Activated CD8-positive, alpha-beta T cell treated with anti-CD3 and anti-CD28 coated beads, Interleukin-2, amount 10 ng/mL, durations not matched to agents 7 days and 5 days (primary cell): ENCODE measurements around the gene MDFI. TPM values are rescaled to one million over a fixed set of nuclear protein-coding genes. Genes with fewer than 3 reads are reported as not detected.
"Not testable (repeated sequence)": the region's sequence is repeated elsewhere in the genome, so short reads cannot be mapped to it uniquely, and the experiment has no call there.

ENCODE experiments used
- ATAC-seq: fragments of 150-1000 bp; cut with Tn5 transposase; one replicate; pipeline ENCODE4 v1.10.0; 2021; ENCODE audit warnings: moderate library complexity
- CTCF ChIA-PET: fragments of 350-600 bp; sonication (Branson Sonifier 250); formaldehyde crosslinking; loops from one replicate; lab custom pipeline; 2021; ENCODE audit warnings: antibody characterized with exemption; lab: Charles Lee
- POLR2A ChIA-PET: fragments of 350-600 bp; sonication (Branson Sonifier 250); formaldehyde crosslinking; loops from one replicate; lab custom pipeline; 2021; ENCODE audit warnings: antibody characterized with exemption; lab: Charles Lee
- DNase-seq: peaks from one replicate; pipeline ENCODE4 v3.0.0-alpha.2; 2020
- H3K27ac Mint-ChIP-seq: one replicate; pipeline ENCODE4 v1.8.0; 2021; ENCODE audit warnings: mild to moderate bottlenecking, mixed read lengths
- H3K27me3 Mint-ChIP-seq: one replicate; pipeline ENCODE4 v1.8.0; 2021; ENCODE audit warnings: low read depth, mixed read lengths
- H3K36me3 Mint-ChIP-seq: one replicate; pipeline ENCODE4 v1.8.0; 2021; ENCODE audit warnings: low read depth, mixed read lengths
- H3K4me1 Mint-ChIP-seq: one replicate; pipeline ENCODE4 v1.8.0; 2021; ENCODE audit warnings: low read depth, mixed read lengths
- H3K4me3 Mint-ChIP-seq: one replicate; pipeline ENCODE4 v1.8.0; 2021; ENCODE audit warnings: mild to moderate bottlenecking, mixed read lengths
- H3K9me3 Mint-ChIP-seq: one replicate; pipeline ENCODE4 v1.8.0; 2022; ENCODE audit warnings: mixed read lengths; ENCODE audit not compliant: insufficient read depth
- total RNA-seq, 2 experiments: library from RNA; stranded (reverse); gene quantifications; one replicate each; pipeline ENCODE4 v1.2.3, GENCODE V29; 2021

The MDFI gene
- total RNA-seq, 2 experiments from 2014 or later = not detected

DNA sequence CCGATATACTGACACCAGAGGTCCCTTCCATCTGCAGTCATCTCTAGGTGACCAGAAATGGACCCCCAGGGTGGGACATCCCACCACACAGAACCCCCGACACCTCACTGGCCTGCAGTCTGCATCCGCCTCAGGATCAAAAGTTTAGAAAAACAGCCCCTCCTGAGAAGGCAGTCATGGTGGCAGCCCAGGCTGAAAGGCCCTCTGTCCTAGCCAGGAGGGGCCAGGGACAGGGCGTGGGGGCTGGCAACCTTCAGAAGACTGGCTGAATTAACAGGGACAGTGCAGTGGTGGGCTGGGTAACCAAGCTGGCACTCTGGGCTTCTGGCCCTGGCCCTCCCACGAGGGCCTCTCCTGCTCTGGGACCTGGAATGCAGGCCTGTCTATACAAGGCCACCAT is 34.3 kb upstream of the MDFI start:
- no peak for DNase-seq
- no peak for ATAC-seq
- Mint-ChIP-seq H3K36me3 (no peaks in the 10 kb centered on the region), H3K4me1 (peaks cover 4% of the 10 kb centered on the region), H3K27me3 (peaks cover 3% of the 10 kb centered on the region), H3K9me3 (no peaks in the 10 kb centered on the region), H3K4me3 (no peak overlapping the region), H3K27ac (no peak overlapping the region)
- ChIA-PET POLR2A (no interaction called here), CTCF (interaction anchor here (0.9 to 7.4 kb wide), 4 partner anchors 77 to 207 kb away, joined by 3 to 74 read pairs (median 14); no protein-coding TSS in a partner anchor)

DNA sequence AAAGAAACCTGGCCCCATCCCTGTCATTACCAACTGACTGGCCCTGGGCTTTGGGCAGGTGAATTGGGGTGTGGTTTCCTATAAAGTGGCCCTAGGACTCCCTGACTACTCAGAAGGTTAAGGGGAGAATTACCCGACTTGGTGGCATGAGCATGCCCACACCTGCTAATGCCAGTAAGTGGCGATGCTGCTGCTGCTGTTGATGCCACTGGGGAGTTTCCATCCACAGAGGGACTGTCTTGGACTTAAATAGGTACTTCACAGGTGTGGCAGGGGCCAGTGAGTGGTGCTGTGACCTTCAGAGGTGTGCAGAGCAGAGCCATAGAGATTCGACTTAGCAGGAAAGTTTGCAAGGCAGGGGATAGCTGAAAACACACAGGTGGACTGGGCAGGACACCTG is 32.6 kb upstream of the MDFI start:
- ChIA-PET CTCF (interaction anchor here (7.4 kb wide), 1 partner anchor 79 kb away, joined by 74 read pairs; no protein-coding TSS in a partner anchor), POLR2A (no interaction called here)
- Mint-ChIP-seq H3K27ac (no peak overlapping the region), H3K9me3 (no peaks in the 10 kb centered on the region), H3K4me3 (no peak overlapping the region), H3K27me3 (peaks cover 6% of the 10 kb centered on the region), H3K4me1 (peaks cover 4% of the 10 kb centered on the region), H3K36me3 (no peaks in the 10 kb centered on the region)
- DNase-seq (no peak), ATAC-seq (no peak)

DNA sequence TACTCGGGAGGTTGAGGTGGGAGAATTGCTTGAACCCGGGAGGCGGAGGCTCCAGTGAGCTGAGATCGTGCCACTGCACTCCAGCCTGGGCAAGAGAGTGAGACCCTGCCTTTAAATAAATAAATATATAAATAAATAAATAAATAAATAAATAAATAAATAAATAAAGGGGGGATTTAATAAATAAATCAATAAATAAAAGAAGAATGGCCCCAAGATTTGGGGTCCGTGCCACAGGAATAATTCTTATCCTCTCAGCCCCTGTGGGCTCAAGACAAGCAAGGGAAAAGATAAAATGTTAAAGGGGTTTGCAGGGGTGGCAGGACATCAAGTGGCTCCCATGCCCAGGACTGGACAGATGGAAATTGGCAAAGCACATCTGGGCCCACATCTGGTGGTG is 31.2 kb upstream of the MDFI start:
- DNase-seq (no peak), ATAC-seq (no peak)
- Mint-ChIP-seq H3K4me3 (no peak overlapping the region), H3K4me1 (peaks cover 4% of the 10 kb centered on the region), H3K9me3 (no peaks in the 10 kb centered on the region), H3K36me3 (no peaks in the 10 kb centered on the region), H3K27me3 (peaks cover 10% of the 10 kb centered on the region), H3K27ac (no peak overlapping the region)
- POLR2A ChIA-PET = no interaction called here
- CTCF ChIA-PET = interaction anchor here (7.4 kb wide), 1 partner anchor 77 kb away, joined by 74 read pairs; no protein-coding TSS in a partner anchor

DNA sequence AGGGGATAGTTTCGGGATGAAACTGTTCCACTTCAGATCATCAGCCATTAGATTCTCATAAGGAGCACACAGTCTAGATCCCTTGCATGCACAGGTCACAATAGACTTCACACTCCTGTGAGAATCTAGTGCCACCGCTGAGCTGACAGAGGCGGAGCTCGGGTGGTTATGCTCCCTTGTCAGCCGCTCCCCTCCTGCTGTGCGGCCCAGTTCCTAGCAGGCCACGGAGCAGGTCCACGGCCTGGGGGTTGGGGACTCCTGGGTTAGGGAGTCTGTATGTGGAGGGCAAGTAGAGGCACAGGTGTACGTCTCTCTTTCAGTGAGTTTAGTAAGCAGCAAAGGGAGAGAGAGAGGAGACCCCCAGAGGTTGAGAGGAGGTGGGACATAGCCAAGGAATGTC is 30.5 kb upstream of the MDFI start:
- Mint-ChIP-seq H3K4me1 (peaks cover 3% of the 10 kb centered on the region), H3K27ac (no peak overlapping the region), H3K27me3 (peaks cover 10% of the 10 kb centered on the region), H3K4me3 (no peak overlapping the region), H3K36me3 (no peaks in the 10 kb centered on the region), H3K9me3 (no peaks in the 10 kb centered on the region)
- CTCF ChIA-PET = no interaction called here
- POLR2A ChIA-PET = no interaction called here
- no peak for ATAC-seq
- no peak for DNase-seq

DNA sequence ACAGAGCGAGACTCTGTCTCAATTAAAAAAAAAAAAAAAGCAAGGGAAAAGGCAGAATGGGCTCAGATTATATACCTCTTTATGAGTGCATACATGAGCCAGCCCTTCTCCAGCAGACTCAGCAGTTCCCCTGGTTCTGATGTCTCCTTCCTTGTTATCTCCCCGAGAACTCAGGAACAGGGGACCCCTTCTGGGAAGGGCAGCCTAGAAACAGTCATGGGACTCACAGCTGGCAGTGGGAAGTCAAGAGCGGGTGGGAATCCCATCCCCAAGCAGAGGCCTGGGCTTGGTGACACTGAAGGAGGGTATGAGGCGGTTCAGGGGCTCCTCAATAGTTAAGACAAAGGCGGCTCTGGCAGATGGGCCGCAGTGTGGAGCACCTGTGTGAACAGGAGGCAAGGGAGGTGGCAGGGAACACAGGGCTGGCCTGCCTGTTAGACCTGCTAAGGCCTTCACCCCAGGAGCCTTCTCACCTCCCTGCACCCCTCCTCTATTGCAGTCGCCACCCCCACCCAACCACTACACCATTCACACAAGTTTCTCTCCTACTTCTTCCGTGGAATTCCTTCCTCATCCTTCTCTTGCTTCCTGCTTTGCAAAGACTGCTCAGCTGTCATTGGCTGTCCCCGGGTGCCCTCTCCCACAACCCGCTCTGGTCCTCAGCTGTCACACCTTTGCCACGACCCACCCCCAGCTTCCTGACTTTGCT is 29.7 kb upstream of the MDFI start:
- Mint-ChIP-seq H3K27ac (no peak overlapping the region), H3K36me3 (no peaks in the 10 kb centered on the region), H3K4me1 (no peaks in the 10 kb centered on the region), H3K27me3 (peaks cover 12% of the 10 kb centered on the region), H3K9me3 (no peaks in the 10 kb centered on the region), H3K4me3 (no peak overlapping the region)
- POLR2A ChIA-PET = no interaction called here
- no peak for DNase-seq
- CTCF ChIA-PET = no interaction called here
- ATAC-seq = no peak

DNA sequence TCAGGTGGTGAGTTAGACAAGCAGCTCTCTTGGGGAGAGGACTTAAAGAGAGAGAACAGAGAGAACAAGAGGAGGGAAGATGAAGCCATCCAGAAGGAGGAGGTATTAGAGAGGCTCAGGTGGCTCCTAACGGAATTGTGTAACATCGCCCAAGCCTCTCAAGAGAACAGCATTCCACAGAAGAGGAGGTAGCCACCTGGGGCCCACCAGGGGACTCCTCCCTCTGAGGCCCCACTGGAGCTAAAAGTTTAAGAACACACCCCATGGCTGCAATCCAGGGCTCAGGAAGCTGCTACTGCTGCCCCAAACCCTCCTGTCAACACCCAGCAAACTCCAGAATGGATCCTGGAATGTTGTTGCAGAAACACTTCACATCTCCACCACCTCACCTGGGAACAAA is 23.6 kb upstream of the MDFI start:
- no peak overlapping the region for H3K27ac Mint-ChIP-seq
- ChIA-PET CTCF (interaction anchor here (1.3 kb wide), 1 partner anchor 12 kb away, joined by 3 read pairs; no protein-coding TSS in a partner anchor), POLR2A (no interaction called here)
- no peak for DNase-seq
- ATAC-seq = no peak
- H3K9me3 Mint-ChIP-seq = no peaks in the 10 kb centered on the region
- no peak overlapping the region for H3K4me3 Mint-ChIP-seq
- peaks cover 22% of the 10 kb centered on the region for H3K27me3 Mint-ChIP-seq
- H3K36me3 Mint-ChIP-seq = no peaks in the 10 kb centered on the region
- H3K4me1 Mint-ChIP-seq = no peaks in the 10 kb centered on the region

DNA sequence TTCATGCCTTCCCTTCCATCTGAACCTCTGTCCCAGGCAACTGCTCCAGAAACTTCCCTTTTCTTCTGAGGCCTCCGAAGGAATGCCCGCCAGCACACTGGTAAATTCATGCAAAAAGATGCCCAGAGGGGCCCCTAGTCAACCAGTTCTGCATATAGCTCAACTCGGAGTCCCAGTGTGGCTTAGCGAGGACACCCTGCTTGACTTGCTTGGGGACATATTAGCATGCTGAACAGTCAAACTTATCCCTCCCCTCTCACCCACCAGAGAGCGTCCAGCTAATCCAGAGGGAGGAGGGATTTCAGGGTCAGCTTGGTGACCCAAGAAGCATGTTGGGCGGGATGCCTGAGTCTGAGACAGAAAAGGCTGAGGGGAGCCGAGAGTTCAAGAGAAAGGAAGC is 23.0 kb upstream of the MDFI start:
- H3K27me3 Mint-ChIP-seq = peaks cover 22% of the 10 kb centered on the region
- no peaks in the 10 kb centered on the region for H3K36me3 Mint-ChIP-seq
- DNase-seq (no peak), ATAC-seq (no peak)
- POLR2A ChIA-PET = no interaction called here
- H3K27ac Mint-ChIP-seq = no peak overlapping the region
- no peak overlapping the region for H3K4me3 Mint-ChIP-seq
- no peaks in the 10 kb centered on the region for H3K4me1 Mint-ChIP-seq
- no peaks in the 10 kb centered on the region for H3K9me3 Mint-ChIP-seq
- CTCF ChIA-PET = no interaction called here

DNA sequence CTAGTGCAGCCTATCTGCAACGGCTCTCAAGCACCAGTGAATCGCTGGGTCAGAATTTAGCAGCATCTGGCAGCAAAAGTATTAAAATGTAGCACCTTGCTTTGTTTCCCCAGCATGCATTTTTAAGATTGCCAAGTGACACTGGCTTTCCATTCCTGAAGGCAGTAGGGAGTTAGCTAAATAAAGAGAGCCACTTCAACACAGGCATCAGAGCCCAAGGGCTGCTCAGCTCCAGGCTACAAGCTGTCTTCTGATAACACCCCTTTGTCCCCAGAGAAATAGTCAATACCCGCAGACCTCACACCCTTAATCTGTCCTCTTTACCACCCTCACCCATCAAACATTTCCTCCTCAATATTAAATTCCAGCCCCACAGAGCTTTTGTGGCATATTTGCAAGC is 19.7 kb upstream of the MDFI start:
- Mint-ChIP-seq H3K27me3 (peaks cover 35% of the 10 kb centered on the region), H3K4me1 (no peaks in the 10 kb centered on the region), H3K4me3 (no peak overlapping the region), H3K9me3 (no peaks in the 10 kb centered on the region), H3K36me3 (no peaks in the 10 kb centered on the region), H3K27ac (no peak overlapping the region)
- ATAC-seq (no peak), DNase-seq (no peak)
- CTCF ChIA-PET = no interaction called here
- POLR2A ChIA-PET = no interaction called here

DNA sequence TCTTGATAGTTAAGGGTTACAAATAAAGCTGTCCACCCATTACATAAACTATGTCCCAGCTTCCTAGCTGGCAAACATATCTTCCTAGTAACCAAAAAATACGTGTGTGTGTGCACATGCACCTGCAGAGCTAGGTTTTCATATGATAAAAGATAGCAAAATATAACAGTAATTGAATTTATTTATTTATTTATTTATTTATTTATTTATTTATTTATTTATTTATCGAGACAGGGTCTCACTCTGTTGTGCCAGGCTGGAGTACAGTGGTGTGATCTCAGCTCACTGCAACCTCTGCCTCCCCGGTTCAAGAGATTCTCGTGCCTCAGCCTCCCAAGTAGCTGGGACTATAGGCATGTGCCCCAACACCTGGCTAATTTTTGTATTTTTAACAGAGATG is 19.1 kb upstream of the MDFI start:
- H3K27ac Mint-ChIP-seq, ATAC-seq, H3K4me3 Mint-ChIP-seq, DNase-seq, H3K36me3 Mint-ChIP-seq, POLR2A ChIA-PET, H3K4me1 Mint-ChIP-seq, H3K9me3 Mint-ChIP-seq: not testable (repeated sequence)
- H3K27me3 Mint-ChIP-seq = peaks cover 31% of the 10 kb centered on the region
- CTCF ChIA-PET = interaction anchor here (0.6 kb wide), 1 partner anchor 42 kb away, joined by 3 read pairs; no protein-coding TSS in a partner anchor

DNA sequence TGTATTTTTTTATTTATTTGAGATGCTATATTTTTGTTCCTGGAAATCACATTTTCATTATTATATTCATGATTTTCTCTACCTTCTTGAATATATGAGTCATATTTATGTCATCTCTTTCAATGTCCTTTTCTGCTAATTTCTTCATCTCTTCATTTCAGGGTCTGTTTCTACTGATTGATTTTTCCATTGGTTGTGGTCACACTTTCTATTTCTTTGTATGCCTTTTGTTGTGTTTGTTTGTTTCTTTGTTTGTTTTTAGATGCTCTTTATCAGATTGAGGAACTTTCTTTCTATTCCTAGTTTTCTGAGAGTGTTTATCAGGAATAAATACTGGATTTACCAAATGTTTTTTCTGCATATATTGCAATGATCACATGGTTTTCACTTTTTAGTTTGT is 16.9 kb upstream of the MDFI start:
- Mint-ChIP-seq H3K27ac (no peak overlapping the region), H3K4me3 (no peak overlapping the region), H3K36me3 (no peaks in the 10 kb centered on the region), H3K27me3 (peaks cover 31% of the 10 kb centered on the region), H3K9me3 (no peaks in the 10 kb centered on the region), H3K4me1 (peaks cover 10% of the 10 kb centered on the region)
- DNase-seq = no peak
- POLR2A ChIA-PET = no interaction called here
- ATAC-seq = no peak
- CTCF ChIA-PET = no interaction called here

DNA sequence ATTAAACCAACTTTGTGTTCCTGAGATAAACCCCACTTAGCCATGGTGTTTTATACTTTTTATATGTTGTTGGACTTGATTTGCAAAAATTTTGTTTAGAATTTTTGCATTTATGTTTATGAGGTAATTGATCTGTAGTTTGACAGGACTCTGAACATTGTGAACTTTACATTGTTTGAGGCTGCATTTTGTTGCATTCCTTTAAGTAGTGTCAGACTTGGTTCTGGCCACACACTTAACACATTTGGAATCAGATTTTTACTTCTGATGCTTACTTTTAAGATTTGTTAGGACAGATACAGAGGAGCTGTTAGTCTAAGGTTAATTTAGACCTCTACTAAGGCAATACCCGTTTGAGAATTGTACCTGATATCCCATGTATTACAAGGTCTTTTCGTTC is 16.5 kb upstream of the MDFI start:
- no peaks in the 10 kb centered on the region for H3K9me3 Mint-ChIP-seq
- ChIA-PET CTCF (no interaction called here), POLR2A (no interaction called here)
- peaks cover 31% of the 10 kb centered on the region for H3K27me3 Mint-ChIP-seq
- H3K36me3 Mint-ChIP-seq = no peaks in the 10 kb centered on the region
- DNase-seq (no peak), ATAC-seq (no peak)
- no peak overlapping the region for H3K4me3 Mint-ChIP-seq
- H3K4me1 Mint-ChIP-seq = peaks cover 10% of the 10 kb centered on the region
- H3K27ac Mint-ChIP-seq = no peak overlapping the region

DNA sequence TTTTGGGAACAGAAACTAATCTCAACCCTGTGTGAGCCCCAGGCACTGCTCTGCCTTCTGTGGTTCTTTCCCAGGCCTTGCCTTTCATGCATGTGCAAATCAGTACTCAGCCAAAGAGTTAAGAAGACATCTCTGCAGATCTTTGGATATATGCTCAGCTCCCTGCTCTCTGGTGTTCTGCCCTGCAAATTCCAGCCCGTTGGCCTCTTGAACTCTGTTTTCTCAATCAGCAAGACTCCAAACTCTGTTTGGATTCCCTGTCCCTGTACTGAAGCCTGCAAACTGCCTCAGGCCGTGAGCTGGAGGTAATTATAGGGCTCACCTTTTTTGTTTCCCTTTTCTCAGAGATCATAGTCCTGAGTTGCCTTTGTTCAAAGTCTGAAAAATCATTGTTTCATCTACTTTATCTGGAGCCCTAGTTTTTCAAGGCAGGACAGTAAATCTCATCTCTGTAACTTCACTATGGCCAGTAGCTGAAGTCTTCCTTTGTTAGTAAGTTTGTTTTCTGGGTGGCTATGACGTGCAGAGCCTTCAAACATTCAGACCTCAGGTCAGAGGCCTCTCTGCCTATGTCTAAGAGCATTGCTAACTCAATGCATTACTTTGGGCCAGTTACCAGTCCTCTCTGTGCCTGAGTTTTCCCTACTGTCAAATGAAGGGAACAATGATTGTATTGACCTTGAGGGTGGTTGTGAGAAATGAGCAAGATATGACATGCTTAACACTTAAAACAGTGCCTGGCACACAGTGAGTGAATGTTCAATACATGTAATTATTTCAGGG is 15.9 kb upstream of the MDFI start:
- no peak for ATAC-seq
- peaks cover 31% of the 10 kb centered on the region for H3K27me3 Mint-ChIP-seq
- ChIA-PET POLR2A (no interaction called here), CTCF (interaction anchor here (1.6 kb wide), 1 partner anchor 61 kb away, joined by 3 read pairs; no protein-coding TSS in a partner anchor)
- H3K9me3 Mint-ChIP-seq = no peaks in the 10 kb centered on the region
- H3K27ac Mint-ChIP-seq = no peak overlapping the region
- H3K4me1 Mint-ChIP-seq = peaks cover 10% of the 10 kb centered on the region
- H3K36me3 Mint-ChIP-seq = no peaks in the 10 kb centered on the region
- no peak for DNase-seq
- no peak overlapping the region for H3K4me3 Mint-ChIP-seq
